ENCODE results near the gene MACROH2A1.

Gene MACROH2A1

DNA sequence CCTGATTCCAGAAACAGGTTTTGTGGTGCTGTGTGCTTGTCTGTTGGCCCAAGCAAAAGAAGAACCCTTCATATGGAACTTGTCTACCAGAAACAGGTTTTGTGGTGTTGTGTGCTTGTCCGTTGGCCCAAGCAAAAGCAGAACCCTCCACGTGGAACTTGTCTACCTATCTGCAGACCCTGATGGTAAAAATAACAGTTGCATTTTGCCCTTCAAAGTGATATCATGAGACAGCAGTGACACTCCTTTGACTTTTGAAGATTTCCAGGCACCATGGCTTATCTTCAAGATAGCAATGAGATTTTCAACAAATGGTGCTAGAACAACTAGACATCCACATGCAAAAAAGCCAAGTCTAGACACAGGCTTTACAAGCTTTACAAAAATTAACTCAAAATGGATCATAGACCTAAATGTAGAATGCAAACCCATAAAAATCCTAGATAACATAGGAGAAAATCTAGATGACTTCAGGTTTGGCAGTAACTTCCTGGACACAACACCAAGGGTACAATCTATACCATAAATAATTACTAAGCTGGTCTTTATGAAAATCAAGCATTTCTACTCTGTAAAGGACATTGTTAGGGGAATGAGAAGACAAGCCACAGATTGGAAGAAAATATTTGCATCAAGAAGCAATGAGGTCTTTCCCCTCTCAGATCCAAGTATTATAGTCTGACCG, 16.8 kb downstream of the MACROH2A1 start:
- TF ChIP-seq EP300 (IDR thresholded peaks at IDR 0.05; ENCODE audit: borderline replicate concordance) (no peak), TCF12 (IDR thresholded peaks at IDR 0.05; ENCODE audit: low read depth) (no peak), FOXM1 (IDR thresholded peaks at IDR 0.05; ENCODE audit: borderline replicate concordance, low read depth) (no peak), ZBTB7A (IDR thresholded peaks at IDR 0.05; ENCODE audit: low read depth) (no peak), EGR1 (IDR thresholded peaks at IDR 0.05) (no peak), NFIC (IDR thresholded peaks at IDR 0.05) (no peak), YY1 (IDR thresholded peaks at IDR 0.05; ENCODE audit: low read depth) (no peak), TAF1 (IDR thresholded peaks at IDR 0.05; ENCODE audit: low read depth) (no peak)
- TF ChIP-seq, protein P1, sequence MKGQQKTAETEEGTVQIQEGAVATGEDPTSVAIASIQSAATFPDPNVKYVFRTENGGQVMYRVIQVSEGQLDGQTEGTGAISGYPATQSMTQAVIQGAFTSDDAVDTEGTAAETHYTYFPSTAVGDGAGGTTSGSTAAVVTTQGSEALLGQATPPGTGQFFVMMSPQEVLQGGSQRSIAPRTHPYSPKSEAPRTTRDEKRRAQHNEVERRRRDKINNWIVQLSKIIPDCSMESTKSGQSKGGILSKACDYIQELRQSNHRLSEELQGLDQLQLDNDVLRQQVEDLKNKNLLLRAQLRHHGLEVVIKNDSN (IDR thresholded peaks at IDR 0.05): no peak
- TF ChIP-seq, protein P2, sequence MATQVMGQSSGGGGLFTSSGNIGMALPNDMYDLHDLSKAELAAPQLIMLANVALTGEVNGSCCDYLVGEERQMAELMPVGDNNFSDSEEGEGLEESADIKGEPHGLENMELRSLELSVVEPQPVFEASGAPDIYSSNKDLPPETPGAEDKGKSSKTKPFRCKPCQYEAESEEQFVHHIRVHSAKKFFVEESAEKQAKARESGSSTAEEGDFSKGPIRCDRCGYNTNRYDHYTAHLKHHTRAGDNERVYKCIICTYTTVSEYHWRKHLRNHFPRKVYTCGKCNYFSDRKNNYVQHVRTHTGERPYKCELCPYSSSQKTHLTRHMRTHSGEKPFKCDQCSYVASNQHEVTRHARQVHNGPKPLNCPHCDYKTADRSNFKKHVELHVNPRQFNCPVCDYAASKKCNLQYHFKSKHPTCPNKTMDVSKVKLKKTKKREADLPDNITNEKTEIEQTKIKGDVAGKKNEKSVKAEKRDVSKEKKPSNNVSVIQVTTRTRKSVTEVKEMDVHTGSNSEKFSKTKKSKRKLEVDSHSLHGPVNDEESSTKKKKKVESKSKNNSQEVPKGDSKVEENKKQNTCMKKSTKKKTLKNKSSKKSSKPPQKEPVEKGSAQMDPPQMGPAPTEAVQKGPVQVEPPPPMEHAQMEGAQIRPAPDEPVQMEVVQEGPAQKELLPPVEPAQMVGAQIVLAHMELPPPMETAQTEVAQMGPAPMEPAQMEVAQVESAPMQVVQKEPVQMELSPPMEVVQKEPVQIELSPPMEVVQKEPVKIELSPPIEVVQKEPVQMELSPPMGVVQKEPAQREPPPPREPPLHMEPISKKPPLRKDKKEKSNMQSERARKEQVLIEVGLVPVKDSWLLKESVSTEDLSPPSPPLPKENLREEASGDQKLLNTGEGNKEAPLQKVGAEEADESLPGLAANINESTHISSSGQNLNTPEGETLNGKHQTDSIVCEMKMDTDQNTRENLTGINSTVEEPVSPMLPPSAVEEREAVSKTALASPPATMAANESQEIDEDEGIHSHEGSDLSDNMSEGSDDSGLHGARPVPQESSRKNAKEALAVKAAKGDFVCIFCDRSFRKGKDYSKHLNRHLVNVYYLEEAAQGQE (IDR thresholded peaks at IDR 0.05; ENCODE audit: low read depth): no peak

DNA sequence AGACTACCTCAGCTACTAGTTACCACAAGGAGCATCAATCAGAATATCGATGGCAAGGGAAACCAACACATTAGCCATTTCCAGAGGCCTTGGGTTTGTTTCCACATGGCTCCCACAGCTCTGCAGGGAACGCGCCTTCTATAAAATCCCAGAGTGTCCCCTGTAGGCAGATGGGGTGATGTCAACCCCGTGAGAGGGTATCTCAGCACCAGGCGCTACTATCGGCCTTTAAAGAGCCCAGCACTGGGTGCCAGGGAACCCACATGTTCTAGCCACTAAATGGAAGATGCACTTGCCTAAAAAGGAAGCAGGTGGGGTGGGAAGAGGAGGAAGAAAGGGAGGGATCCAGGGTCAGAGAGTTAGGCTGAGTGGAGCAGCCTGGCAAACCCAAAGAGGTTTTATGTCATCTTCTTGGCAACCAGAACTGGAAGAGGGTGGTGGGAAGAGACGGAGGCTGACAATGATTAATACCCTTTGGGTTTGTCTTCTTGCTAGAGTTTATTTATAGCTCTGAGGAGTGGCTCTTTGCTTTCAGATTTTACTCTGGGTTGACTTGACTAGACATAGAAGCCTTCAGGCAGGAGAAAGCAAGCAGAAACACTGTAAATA, 19.9 kb downstream of the MACROH2A1 start:
- TF ChIP-seq RAD21 (IDR thresholded peaks at IDR 0.05; ENCODE audit: low read depth) (no peak), FOXM1 (IDR thresholded peaks at IDR 0.05; ENCODE audit: borderline replicate concordance, low read depth) (no peak), TEAD4 (IDR thresholded peaks at IDR 0.05) (no peak), YY1 (IDR thresholded peaks at IDR 0.05; ENCODE audit: low read depth) (no peak), CREB1 (IDR thresholded peaks at IDR 0.05; ENCODE audit: low read depth) (no peak), ZBTB7A (IDR thresholded peaks at IDR 0.05; ENCODE audit: low read depth) (no peak), TCF12 (IDR thresholded peaks at IDR 0.05; ENCODE audit: low read depth) (no peak)
- TF ChIP-seq, protein P1 (IDR thresholded peaks at IDR 0.05): no peak
- TF ChIP-seq, protein P3, sequence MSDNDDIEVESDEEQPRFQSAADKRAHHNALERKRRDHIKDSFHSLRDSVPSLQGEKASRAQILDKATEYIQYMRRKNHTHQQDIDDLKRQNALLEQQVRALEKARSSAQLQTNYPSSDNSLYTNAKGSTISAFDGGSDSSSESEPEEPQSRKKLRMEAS (IDR thresholded peaks at IDR 0.05): no peak

DNA sequence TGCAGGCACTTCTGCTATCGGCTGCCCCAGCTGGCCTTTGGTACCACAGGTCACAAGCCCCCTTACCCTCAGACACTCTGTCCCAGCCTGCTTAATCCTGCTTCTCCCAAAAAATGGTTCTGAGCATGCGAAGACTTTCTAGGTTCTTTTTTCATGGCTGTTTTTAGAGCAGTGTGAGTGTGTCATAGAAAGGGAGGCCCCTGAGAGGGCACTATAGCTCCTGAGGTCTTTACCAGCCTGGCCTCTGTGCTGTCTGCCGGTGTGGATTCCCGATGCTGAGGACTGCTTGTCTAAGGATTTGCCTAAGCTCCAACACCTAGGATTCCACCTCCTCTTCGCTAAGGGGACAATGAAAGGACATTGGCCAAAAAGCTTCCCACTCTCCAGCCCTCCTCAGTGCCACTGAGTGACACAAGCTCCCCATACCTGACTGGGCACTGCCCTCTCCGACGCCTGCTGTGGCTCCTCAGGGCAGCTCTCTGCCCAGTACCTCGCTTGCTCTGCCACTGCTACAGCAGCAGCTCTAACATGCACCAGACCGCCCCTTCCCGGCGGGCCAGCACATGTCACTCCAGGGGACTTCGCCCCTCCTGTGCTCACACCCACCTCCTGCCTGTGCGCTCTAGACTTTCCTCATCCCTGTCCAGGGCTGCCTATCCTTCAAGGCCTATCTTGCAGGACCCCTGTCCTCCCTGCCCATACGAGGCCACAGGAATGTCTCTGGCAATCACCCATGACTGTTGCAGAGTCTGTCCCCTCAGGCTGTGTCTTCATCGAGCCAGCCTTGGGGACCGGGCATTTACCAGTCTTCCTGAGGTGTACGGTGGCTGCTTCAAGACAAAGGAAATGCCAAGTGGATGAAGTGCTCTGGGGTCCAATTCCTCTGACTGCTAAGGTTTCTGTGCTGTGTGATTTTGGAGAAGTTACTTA, 21.0 kb downstream of the MACROH2A1 start:
- no peak for TF ChIP-seq YY1 (IDR thresholded peaks at IDR 0.05; ENCODE audit: low read depth)
- no peak for TF ChIP-seq ZBTB7A (IDR thresholded peaks at IDR 0.05; ENCODE audit: low read depth)
- no peak for TF ChIP-seq EGR1 (IDR thresholded peaks at IDR 0.05)
- no peak for TF ChIP-seq TCF12 (IDR thresholded peaks at IDR 0.05; ENCODE audit: low read depth)
- TF ChIP-seq, protein P2 (IDR thresholded peaks at IDR 0.05; ENCODE audit: low read depth): no peak
- no peak for TF ChIP-seq TAF1 (IDR thresholded peaks at IDR 0.05; ENCODE audit: low read depth)
- TF ChIP-seq, protein P1 (IDR thresholded peaks at IDR 0.05): no peak
- TF ChIP-seq RAD21 (IDR thresholded peaks at IDR 0.05; ENCODE audit: low read depth): no peak
- TF ChIP-seq TEAD4 (IDR thresholded peaks at IDR 0.05): no peak
- no peak for TF ChIP-seq EP300 (IDR thresholded peaks at IDR 0.05; ENCODE audit: borderline replicate concordance)
- TF ChIP-seq, protein P3 (IDR thresholded peaks at IDR 0.05): no peak
- no peak for TF ChIP-seq CREB1 (IDR thresholded peaks at IDR 0.05; ENCODE audit: low read depth)
- TF ChIP-seq NFIC (IDR thresholded peaks at IDR 0.05): no peak
- TF ChIP-seq FOXM1 (IDR thresholded peaks at IDR 0.05; ENCODE audit: borderline replicate concordance, low read depth): no peak
- TF ChIP-seq CEBPB (IDR thresholded peaks at IDR 0.05): no peak

DNA sequence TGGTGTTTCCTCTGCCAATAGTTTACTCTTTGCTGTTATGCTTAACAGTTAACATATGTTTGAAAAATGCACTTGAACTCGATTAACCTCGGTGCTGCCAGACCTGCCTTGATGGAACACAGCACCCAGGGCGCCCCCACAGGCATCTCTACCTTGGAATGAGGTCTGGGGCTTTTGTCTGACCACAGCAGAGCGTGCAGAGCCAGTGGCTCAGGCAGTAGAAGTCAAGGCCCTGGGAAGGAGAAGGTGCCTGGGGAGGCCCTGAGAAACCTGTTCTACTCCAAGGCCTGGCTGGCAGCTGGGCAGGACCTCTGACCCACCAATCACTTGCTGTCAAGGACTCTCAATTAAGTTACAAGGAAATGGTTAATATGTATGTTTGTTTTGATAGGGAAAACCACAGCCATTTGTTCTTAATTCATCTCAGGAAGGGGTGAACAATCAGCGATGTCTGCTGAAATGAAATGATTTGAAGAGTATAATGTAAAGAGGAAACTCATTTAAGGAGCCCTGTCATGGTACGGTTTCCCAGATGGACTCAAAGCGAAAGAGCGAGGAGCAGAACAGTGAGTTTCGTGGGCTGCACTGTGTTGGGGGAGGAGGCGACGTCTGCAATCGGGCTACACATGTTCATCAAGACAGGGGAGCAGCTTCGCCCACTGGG, 21.9 kb downstream of the MACROH2A1 start:
- TF ChIP-seq EGR1 (IDR thresholded peaks at IDR 0.05) (no peak), TEAD4 (IDR thresholded peaks at IDR 0.05) (no peak), YY1 (IDR thresholded peaks at IDR 0.05; ENCODE audit: low read depth) (no peak), ZBTB7A (IDR thresholded peaks at IDR 0.05; ENCODE audit: low read depth) (no peak), NFIC (IDR thresholded peaks at IDR 0.05) (no peak), RAD21 (IDR thresholded peaks at IDR 0.05; ENCODE audit: low read depth) (no peak), CEBPB (IDR thresholded peaks at IDR 0.05) (no peak), TCF12 (IDR thresholded peaks at IDR 0.05; ENCODE audit: low read depth) (no peak), CREB1 (IDR thresholded peaks at IDR 0.05; ENCODE audit: low read depth) (no peak), FOXM1 (IDR thresholded peaks at IDR 0.05; ENCODE audit: borderline replicate concordance, low read depth) (no peak), TAF1 (IDR thresholded peaks at IDR 0.05; ENCODE audit: low read depth) (no peak), EP300 (IDR thresholded peaks at IDR 0.05; ENCODE audit: borderline replicate concordance) (no peak)
- TF ChIP-seq, protein P2 (IDR thresholded peaks at IDR 0.05; ENCODE audit: low read depth): no peak
- TF ChIP-seq, protein P3 (IDR thresholded peaks at IDR 0.05): no peak
- TF ChIP-seq, protein P1 (IDR thresholded peaks at IDR 0.05): no peak

Data from Ishikawa (cell line).